CD4-positive, alpha-beta T cell treated with Interleukin-15 for 1 hour (primary cell): Measurements from ENCODE around the gene MEIOSIN.
A peak's percentile ranks its signal among the peaks of the same experiment; 100 is the strongest.
"Not testable (repeated sequence)": the region's sequence is repeated elsewhere in the genome, so short reads cannot be mapped to it uniquely, and the experiment has no call there.

Experiments
- DNase-seq: peaks from one replicate; pipeline ENCODE4 v3.0.0-alpha.2; 2020

Gene MEIOSIN

GRCh38 chr19:45733160-45733810, at the start of gene MEIOSIN:
Gene MEIOSIN (plus strand): TSS chr19:45733439. CDS start chr19:45735377, 1,938 bp downstream.
- no peak for DNase-seq

GRCh38 chr19:45685045-45685444, 48.2 kb upstream of the MEIOSIN start:
- DNase-seq: not testable (repeated sequence)

GRCh38 chr19:45687599-45687998, 45.6 kb upstream of the MEIOSIN start:
- no peak for DNase-seq

GRCh38 chr19:45691516-45692186, 41.6 kb upstream of the MEIOSIN start, which contains the start of gene SNRPD2:
Gene SNRPD2 (minus strand): TSS chr19:45691953. CDS start chr19:45691888, 65 bp downstream.
- DNase-seq: peak; percentile 91

- DNase-seq: peak; percentile 99
Observed at GRCh38 chr19:45692187-45693105, 40.8 kb upstream of the MEIOSIN start, which contains the start of gene QPCTL. Gene QPCTL (plus strand): TSS chr19:45692666. CDS start chr19:45692704, 38 bp downstream.

- DNase-seq: peak; percentile 60
Observed at GRCh38 chr19:45693106-45693788, 40.0 kb upstream of the MEIOSIN start.

- no peak for DNase-seq
Observed at GRCh38 chr19:45701676-45702075, 31.6 kb upstream of the MEIOSIN start.

GRCh38 chr19:45705115-45705514, 28.1 kb upstream of the MEIOSIN start:
- DNase-seq: no peak

GRCh38 chr19:45705710-45706415, 27.4 kb upstream of the MEIOSIN start:
- no peak for DNase-seq

GRCh38 chr19:45710356-45711130, 22.7 kb upstream of the MEIOSIN start:
- no peak for DNase-seq

GRCh38 chr19:45711851-45712698, 21.2 kb upstream of the MEIOSIN start:
- no peak for DNase-seq

- DNase-seq: no peak
Observed at GRCh38 chr19:45712699-45713067, 20.6 kb upstream of the MEIOSIN start.

GRCh38 chr19:45713141-45713540, 20.1 kb upstream of the MEIOSIN start:
- no peak for DNase-seq

GRCh38 chr19:45715139-45715538, 18.1 kb upstream of the MEIOSIN start:
- no peak for DNase-seq

- DNase-seq: no peak
Observed at GRCh38 chr19:45716359-45717130, 16.7 kb upstream of the MEIOSIN start.

GRCh38 chr19:45717131-45717982, 15.9 kb upstream of the MEIOSIN start:
- peak; percentile 99 for DNase-seq

- DNase-seq: no peak
Observed at GRCh38 chr19:45717983-45718650, 15.1 kb upstream of the MEIOSIN start.

- not testable (repeated sequence) for DNase-seq
Observed at GRCh38 chr19:45720065-45720464, 13.2 kb upstream of the MEIOSIN start.
